CD4-positive, alpha-beta T cell (primary cell): ENCODE results near the gene SPG21. TPM values are rescaled to one million over a fixed set of nuclear protein-coding genes. Genes with fewer than 3 reads are reported as not detected.
A peak's percentile ranks its signal among the peaks of the same experiment; 100 is the strongest.

Experiments
- ATAC-seq: fragments of 200-7000 bp; cut with Tn5 transposase; one replicate; pipeline ENCODE4 v1.10.0; 2022; ENCODE audit warnings: mild to moderate bottlenecking; ENCODE audit not compliant: poor library complexity
- CTCF ChIA-PET: fragments of 350-600 bp; sonication (Branson Sonifier 250); formaldehyde crosslinking; loops from one replicate; lab custom pipeline; 2021; ENCODE audit warnings: antibody characterized with exemption, inconsistent platforms; lab: Charles Lee
- POLR2A ChIA-PET: fragments of 350-600 bp; sonication (Branson Sonifier 250); formaldehyde crosslinking; loops from one replicate; lab custom pipeline; 2021; ENCODE audit warnings: antibody characterized with exemption, inconsistent platforms; lab: Charles Lee
- DNase-seq, 14 experiments: peaks; one replicate each; pipeline ENCODE4 v3.0.0-alpha.2; 2013 to 2020; ENCODE audit warnings: mixed read lengths in 2 of 14
- H3K27ac ChIP-seq, 2 donors: one replicate each; pipeline versions ENCODE4 v1.5.1 to v1.7.0; 2013; ENCODE audit warnings: low read length in 2 of 2, low read depth in 1 of 2, mild to moderate bottlenecking in 1 of 2
- H3K27me3 ChIP-seq, 2 experiments: 1 replicate in 1 of 2; 2 replicates in 1 of 2; pipeline versions ENCODE4 v1.6.1 to v1.7.0; 2013; ENCODE audit warnings: low read length in 2 of 2, control low read depth in 1 of 2, mild to moderate bottlenecking in 1 of 2, moderate library complexity in 1 of 2; ENCODE audit not compliant: insufficient read depth in 2 of 2, control insufficient read depth in 1 of 2
- H3K36me3 ChIP-seq: one replicate; pipeline ENCODE4 v1.6.1; 2013; ENCODE audit warnings: low read length, control low read depth; ENCODE audit not compliant: insufficient read depth
- H3K4me1 ChIP-seq: one replicate; pipeline ENCODE4 v1.6.1; 2013; ENCODE audit warnings: low read length, control low read depth; ENCODE audit not compliant: insufficient read depth
- H3K4me3 ChIP-seq: one replicate; pipeline ENCODE4 v1.5.1; 2013; ENCODE audit warnings: mild to moderate bottlenecking, low read length, moderate library complexity
- H3K9me3 ChIP-seq, 2 experiments: 1 replicate in 1 of 2; 2 replicates in 1 of 2; pipeline versions ENCODE4 v1.6.1 to v1.7.0; 2013; ENCODE audit warnings: low read length in 2 of 2, mild to moderate bottlenecking in 2 of 2, control low read depth in 1 of 2, moderate library complexity in 1 of 2; ENCODE audit not compliant: control insufficient read depth in 1 of 2, insufficient read depth in 1 of 2
- H3K27ac Mint-ChIP-seq: one replicate; pipeline ENCODE4 v1.8.0; 2020; ENCODE audit warnings: mixed read lengths
- H3K27me3 Mint-ChIP-seq: one replicate; pipeline ENCODE4 v1.8.0; 2021; ENCODE audit warnings: mixed read lengths
- H3K36me3 Mint-ChIP-seq: one replicate; pipeline ENCODE4 v1.8.0; 2021; ENCODE audit warnings: low read depth, mixed read lengths
- H3K4me1 Mint-ChIP-seq: one replicate; pipeline ENCODE4 v1.8.0; 2021; ENCODE audit warnings: low read depth, mixed read lengths
- H3K4me3 Mint-ChIP-seq: one replicate; pipeline ENCODE4 v1.8.0; 2020; ENCODE audit warnings: mild to moderate bottlenecking, mixed read lengths
- H3K9me3 Mint-ChIP-seq: one replicate; pipeline ENCODE4 v1.8.0; 2020; ENCODE audit warnings: mixed read lengths
- CTCF ChIP-seq: fragments of 200-600 bp; IDR thresholded peaks from one replicate; pipeline ENCODE4 v1.8.0; 2022; ENCODE audit warnings: antibody characterized with exemption, mild to moderate bottlenecking
- intact Hi-C, 2 experiments: fragments of 100-400 bp; cut with DNase I in 1 of 2; cut with micrococcal nuclease in 1 of 2; formaldehyde crosslinking; loops; one replicate each; pipeline versions ENCODE4 v1.15.1 to v1.9.0; 2023 to 2025; cut with DNase I, micrococcal nuclease
- total RNA-seq, 174 experiments: library from RNA in 2 of 174; stranded (reverse) in 2 of 174; gene quantifications; one replicate each; pipeline ENCODE4 v1.2.3 and lab custom pipeline; 2021 to 2026

The SPG21 gene
- total RNA-seq, 2 experiments from 2014 or later = 29.4 to 32.7 TPM

- ATAC-seq (no peak), DNase-seq (peak in 8 of 14 experiments; percentile 16 to 73 (median 34))
- Mint-ChIP-seq H3K9me3 (no peaks in the 10 kb centered on the region), H3K36me3 (peaks cover 8% of the 10 kb centered on the region), H3K27ac (no peak overlapping the region), H3K27me3 (peaks cover 15% of the 10 kb centered on the region), H3K4me1 (peaks cover 19% of the 10 kb centered on the region), H3K4me3 (peak overlapping the region; percentile 67)
- CTCF ChIA-PET = interaction anchor here (0.9 to 1.2 kb wide), 3 partner anchors 45 to 265 kb away, joined by 3 to 4 read pairs (median 3); no protein-coding TSS in a partner anchor
- POLR2A ChIA-PET = interaction anchor here (1.0 kb wide), 1 partner anchor 50 kb away, joined by 3 read pairs; no protein-coding TSS in a partner anchor
- no peaks in the 10 kb centered on the region for H3K9me3 ChIP-seq
- H3K27ac ChIP-seq = no peak overlapping the region
- intact Hi-C loops = loop anchor here (1.0 to 5.0 kb wide), 7 partner anchors 44 to 352 kb away; partner anchors contain the start of genes KBTBD13 (in 1 of the 2), PARP16 (in 1 of the 2) and RNU5B-1 (in 1 of the 2)
- peaks cover 23% of the 10 kb centered on the region for H3K4me1 ChIP-seq
- TF ChIP-seq CTCF = no peak
- no peak overlapping the region for H3K4me3 ChIP-seq
- H3K27me3 ChIP-seq = peaks cover 0 to 6% of the 10 kb centered on the region in 2 experiments
- no peaks in the 10 kb centered on the region for H3K36me3 ChIP-seq
Observed at GRCh38 chr15:65032801-65033537, 43.3 kb upstream of the SPG21 start.

DNA sequence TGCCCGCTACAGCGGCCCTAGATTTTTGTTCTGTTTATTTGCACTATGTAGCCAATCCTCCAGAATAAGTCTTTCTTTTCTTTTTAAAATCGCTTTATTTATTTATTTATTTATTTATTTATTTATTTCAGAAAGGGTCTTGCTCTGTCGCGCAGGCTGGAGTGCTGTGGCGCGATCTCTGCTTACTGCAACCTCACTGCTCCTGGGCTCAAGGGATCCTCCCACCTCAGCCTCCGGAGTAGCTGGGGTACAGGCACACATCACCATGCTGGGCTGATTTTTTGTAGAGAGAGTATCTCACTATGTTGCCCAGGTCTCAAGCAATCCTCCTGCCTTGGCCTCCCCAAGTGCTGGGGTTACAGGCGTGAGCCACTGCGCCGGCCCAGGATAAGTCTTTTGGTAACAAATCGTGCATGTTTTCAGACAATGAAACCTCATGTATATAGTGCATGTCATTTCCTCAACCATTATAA is 40.1 kb upstream of the SPG21 start:
- H3K4me1 ChIP-seq = peaks cover 25% of the 10 kb centered on the region
- Mint-ChIP-seq H3K36me3 (peaks cover 28% of the 10 kb centered on the region), H3K4me1 (peaks cover 25% of the 10 kb centered on the region), H3K27ac (no peak overlapping the region), H3K9me3 (no peaks in the 10 kb centered on the region), H3K27me3 (peaks cover 15% of the 10 kb centered on the region), H3K4me3 (peak overlapping the region; percentile 86)
- CTCF ChIA-PET = no interaction called here
- peaks cover 11% of the 10 kb centered on the region for H3K36me3 ChIP-seq
- POLR2A ChIA-PET = no interaction called here
- ATAC-seq (no peak), DNase-seq (no peak)
- H3K4me3 ChIP-seq = no peak overlapping the region
- intact Hi-C loops = loop anchor here in 1 of 2 experiments (5.0 kb wide), 4 partner anchors 48 to 273 kb away; partner anchors contain the start of genes CLPX, KBTBD13, PARP16 and RNU5B-1
- H3K9me3 ChIP-seq = no peaks in the 10 kb centered on the region
- no peak for TF ChIP-seq CTCF
- H3K27me3 ChIP-seq = peaks cover 0 to 6% of the 10 kb centered on the region in 2 experiments
- H3K27ac ChIP-seq = no peak overlapping the region

GRCh38 chr15:65028921-65029735 is 39.4 kb upstream of the SPG21 start, which contains the start of gene MTFMT:
Gene MTFMT, minus strand, starts transcription at chr15:65029639. Its CDS starts 26 bp downstream, at chr15:65029613.
- peak within 1 kb of the TSS; percentile 66 for H3K27ac Mint-ChIP-seq
- Histone ChIP-seq H3K27me3 (peaks cover 0 to 6% of the 10 kb centered on the region in 2 experiments), H3K4me1 (peaks cover 25% of the 10 kb centered on the region), H3K36me3 (peaks cover 11% of the 10 kb centered on the region), H3K9me3 (no peaks in the 10 kb centered on the region), H3K27ac (peak within 1 kb of the TSS; percentile 29 to 37), H3K4me3 (peak within 1 kb of the TSS; percentile 72)
- H3K9me3 Mint-ChIP-seq = no peaks in the 10 kb centered on the region
- ChIA-PET CTCF (no interaction called here), POLR2A (no interaction called here)
- H3K4me1 Mint-ChIP-seq = peaks cover 25% of the 10 kb centered on the region
- peaks cover 33% of the 10 kb centered on the region for H3K36me3 Mint-ChIP-seq
- peaks cover 15% of the 10 kb centered on the region for H3K27me3 Mint-ChIP-seq
- intact Hi-C loops = loop anchor here in 1 of 2 experiments (1.0 to 5.0 kb wide), 2 partner anchors 38 to 158 kb away; partner anchors contain the start of gene CLPX
- DNase-seq = peak; percentile 86 to 98 (median 92)
- peak within 1 kb of the TSS; percentile 98 for H3K4me3 Mint-ChIP-seq
- ATAC-seq = peak; percentile 94
- TF ChIP-seq CTCF = no peak
